Bronchial epithelial cell (primary cell): ENCODE measurements around the gene ZNF665. TPM values are rescaled to one million over a fixed set of nuclear protein-coding genes. Genes with fewer than 3 reads are reported as not detected.
"Not testable (repeated sequence)": the region's sequence is repeated elsewhere in the genome, so short reads cannot be mapped to it uniquely, and the experiment has no call there.

Experiments
- DNase-seq: peaks from one replicate; pipeline ENCODE4 v3.0.0-alpha.2; 2010; ENCODE audit warnings: low read depth
- FAIRE-seq: peaks from 2 replicates; lab custom pipeline; 2011; peaks lifted over from hg19 to GRCh38; lab: Jason Lieb, UNC
- H3K27me3 ChIP-seq: 2 replicates; pipeline ENCODE4 v1.5.1; 2011; ENCODE audit warnings: low read length; ENCODE audit not compliant: control insufficient read depth, insufficient read depth
- H3K36me3 ChIP-seq: 2 replicates; pipeline ENCODE4 v1.5.1; 2011; ENCODE audit warnings: low read length; ENCODE audit not compliant: control insufficient read depth, insufficient read depth
- H3K4me3 ChIP-seq: 2 replicates; pipeline ENCODE4 v1.5.1; 2011; ENCODE audit warnings: mild to moderate bottlenecking, low read depth, low read length, control low read depth
- total RNA-seq: library from RNA; depleted of rRNA; stranded (reverse); fragments of >200 nt; gene quantifications from 2 replicates; pipeline ENCODE4 v1.2.1, GENCODE V29; 2014
- TF ChIP-seq, protein P1 (sequence below): IDR thresholded peaks from 2 replicates; pipeline ENCODE4 v1.5.1; 2011; ENCODE audit warnings: mild to moderate bottlenecking, moderate library complexity, low read length, control low read depth, inconsistent platforms; ENCODE audit not compliant: insufficient read depth, severe bottlenecking

ZNF665 gene
- total RNA-seq, 1 donor from 2014 or later, result 1.6 TPM

DNA sequence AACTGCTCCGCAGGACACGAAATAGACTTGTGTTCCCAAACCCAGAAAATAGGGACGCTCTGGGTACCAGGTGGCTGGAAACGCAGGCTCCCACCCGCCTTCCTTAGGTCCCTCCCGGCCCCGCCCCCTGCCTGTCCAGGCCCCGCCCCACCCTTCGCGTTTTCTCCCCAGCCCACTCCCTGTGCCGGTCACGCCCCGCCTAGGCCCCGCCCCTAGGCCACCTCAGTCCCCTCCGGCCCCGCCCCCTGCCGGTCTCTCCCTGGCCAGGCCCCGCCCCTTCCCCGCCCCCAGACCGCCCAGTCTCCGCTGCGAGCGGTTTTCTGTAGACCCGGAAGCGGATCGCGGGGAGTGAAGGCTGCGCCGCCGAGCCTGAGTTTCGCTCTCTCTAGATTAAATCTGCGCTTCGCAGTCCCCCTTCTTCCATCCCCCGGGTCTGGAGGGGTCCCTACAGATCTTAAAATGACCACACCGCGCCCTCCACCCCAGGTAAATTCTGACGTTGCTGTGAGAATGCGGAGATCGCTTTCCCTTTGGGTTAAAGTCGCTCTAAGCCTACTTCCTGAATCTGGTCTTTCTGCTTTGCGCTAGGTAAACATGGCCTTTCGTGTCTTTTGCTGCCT lies 3.7 kb upstream of the ZNF665 start:
- FAIRE-seq (no peak), DNase-seq (peak; percentile 69)
- TF ChIP-seq, protein P1, sequence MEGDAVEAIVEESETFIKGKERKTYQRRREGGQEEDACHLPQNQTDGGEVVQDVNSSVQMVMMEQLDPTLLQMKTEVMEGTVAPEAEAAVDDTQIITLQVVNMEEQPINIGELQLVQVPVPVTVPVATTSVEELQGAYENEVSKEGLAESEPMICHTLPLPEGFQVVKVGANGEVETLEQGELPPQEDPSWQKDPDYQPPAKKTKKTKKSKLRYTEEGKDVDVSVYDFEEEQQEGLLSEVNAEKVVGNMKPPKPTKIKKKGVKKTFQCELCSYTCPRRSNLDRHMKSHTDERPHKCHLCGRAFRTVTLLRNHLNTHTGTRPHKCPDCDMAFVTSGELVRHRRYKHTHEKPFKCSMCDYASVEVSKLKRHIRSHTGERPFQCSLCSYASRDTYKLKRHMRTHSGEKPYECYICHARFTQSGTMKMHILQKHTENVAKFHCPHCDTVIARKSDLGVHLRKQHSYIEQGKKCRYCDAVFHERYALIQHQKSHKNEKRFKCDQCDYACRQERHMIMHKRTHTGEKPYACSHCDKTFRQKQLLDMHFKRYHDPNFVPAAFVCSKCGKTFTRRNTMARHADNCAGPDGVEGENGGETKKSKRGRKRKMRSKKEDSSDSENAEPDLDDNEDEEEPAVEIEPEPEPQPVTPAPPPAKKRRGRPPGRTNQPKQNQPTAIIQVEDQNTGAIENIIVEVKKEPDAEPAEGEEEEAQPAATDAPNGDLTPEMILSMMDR, result no peak
- H3K27me3 ChIP-seq, result no peaks in the 10 kb centered on the region
- peak overlapping the region; percentile 48 for H3K4me3 ChIP-seq
- H3K36me3 ChIP-seq, result peaks cover 2% of the 10 kb centered on the region

DNA sequence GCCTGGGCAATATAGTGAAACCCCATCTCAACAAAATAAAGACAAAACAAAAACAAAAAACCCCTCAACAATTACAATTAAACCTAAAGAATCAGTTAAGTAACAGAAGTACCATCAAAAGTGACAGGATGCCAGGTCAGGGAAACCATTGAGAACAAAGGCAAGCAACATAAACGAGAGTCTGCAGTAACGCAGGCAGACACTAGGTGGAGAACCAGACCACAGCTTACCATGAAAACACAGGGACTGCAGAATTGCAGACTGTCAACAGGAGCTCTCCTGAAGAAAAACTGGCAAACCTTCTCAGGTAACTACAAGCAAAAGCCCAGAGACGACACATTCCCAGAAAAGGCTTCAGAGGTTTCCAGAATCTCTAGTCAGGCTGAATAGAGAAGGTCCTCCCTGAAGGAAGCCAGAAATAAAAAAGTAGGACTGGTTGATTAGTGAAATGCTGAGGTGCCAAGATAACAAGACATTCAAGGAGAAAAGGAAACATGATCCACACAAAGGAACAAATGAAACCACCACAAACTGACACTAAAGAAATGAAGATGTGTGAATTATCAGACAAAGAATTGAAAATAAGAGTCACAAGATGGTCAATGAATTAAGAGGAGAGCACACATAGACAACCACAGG lies 2.2 kb upstream of the ZNF665 start:
- DNase-seq (peak; percentile 73), FAIRE-seq (peak; percentile 97)
- Histone ChIP-seq H3K4me3 (no peak overlapping the region), H3K27me3 (no peaks in the 10 kb centered on the region), H3K36me3 (peaks cover 2% of the 10 kb centered on the region)
- TF ChIP-seq, protein P1, result peak; percentile 91

DNA sequence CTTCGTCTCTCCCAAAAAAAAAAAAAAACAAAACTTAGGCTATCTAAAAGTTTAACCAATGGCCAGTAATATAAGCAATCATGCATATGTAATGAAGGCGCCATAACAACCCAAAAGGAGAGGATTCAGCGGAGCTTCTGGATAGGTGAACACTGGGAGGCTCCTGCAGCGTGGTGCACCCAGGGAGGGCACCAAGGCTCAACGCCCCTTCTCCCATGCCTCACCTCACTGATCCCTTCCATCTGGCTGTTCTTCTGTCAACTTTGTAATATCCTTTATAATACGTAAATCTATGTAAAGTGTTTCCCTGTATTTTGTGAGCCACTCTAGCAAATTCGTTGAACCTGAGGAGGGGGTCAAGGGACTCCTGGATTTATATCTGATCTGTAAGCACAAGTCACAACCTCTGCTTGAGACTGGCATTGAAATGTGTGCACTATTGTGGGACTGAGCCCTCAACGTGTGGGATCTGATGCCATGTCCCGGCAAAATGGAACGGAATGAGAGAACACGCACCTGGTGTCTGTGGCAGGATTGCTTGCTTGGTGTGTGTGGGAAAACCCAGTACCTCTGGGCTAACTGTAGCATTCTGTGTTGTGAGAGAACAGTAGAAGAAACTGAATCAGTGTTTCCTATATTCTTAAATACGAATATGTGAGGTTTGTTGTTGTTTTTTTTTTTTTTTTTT lies 521 bp upstream of the ZNF665 start:
- Histone ChIP-seq H3K4me3 (peak overlapping the region; percentile 81), H3K27me3 (no peaks in the 10 kb centered on the region), H3K36me3 (no peaks in the 10 kb centered on the region)
- FAIRE-seq, result no peak
- DNase-seq, result no peak
- TF ChIP-seq, protein P1, result no peak

DNA sequence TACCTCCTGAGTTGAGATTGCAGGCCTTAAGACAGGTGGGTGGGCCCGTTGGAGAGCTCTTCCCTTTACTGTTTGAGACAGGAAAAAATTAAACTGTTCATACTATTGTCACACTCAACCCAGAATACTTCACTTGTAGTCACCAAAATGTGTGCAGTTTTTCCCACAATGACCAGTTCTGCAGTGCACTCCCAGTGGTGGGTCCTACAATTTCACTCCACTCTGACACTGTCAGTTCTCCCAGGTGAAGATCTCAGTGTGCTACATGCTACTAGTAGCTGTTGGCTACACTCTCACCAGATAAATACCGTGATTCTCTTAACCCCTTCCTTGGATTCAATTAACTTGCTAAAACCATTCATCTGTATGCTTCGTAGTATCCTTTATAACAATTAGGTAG lies 2.9 kb downstream of the ZNF665 start:
- DNase-seq, result no peak
- no peaks in the 10 kb centered on the region for H3K36me3 ChIP-seq
- no peak for FAIRE-seq
- no peak overlapping the region for H3K4me3 ChIP-seq
- TF ChIP-seq, protein P1, result no peak
- H3K27me3 ChIP-seq, result no peaks in the 10 kb centered on the region

DNA sequence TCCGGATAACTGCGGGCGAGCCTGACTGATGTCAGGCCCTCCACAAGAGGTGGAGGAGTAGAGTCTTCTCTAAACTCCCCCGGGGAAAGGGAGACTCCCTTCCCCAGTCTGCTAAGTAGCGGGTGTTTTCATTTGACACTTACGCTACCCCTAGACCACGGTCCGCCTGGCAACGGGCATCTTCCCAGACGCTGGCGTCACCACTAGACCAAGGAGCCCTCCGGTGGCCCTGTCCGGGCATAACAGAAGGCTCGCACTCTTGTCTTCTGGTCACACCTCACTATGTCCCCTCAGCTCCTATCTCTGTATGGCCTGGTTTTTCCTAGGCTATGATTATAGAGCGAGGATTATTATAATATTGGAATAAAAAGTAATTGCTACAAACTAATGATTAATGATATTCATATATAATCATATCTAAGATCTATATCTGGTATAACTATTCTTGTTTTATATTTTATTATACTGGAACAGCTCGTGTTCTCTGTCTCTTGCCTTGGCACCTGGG lies 3.4 kb downstream of the ZNF665 start:
- FAIRE-seq, H3K36me3 ChIP-seq, H3K4me3 ChIP-seq, DNase-seq, H3K27me3 ChIP-seq: not testable (repeated sequence)

DNA sequence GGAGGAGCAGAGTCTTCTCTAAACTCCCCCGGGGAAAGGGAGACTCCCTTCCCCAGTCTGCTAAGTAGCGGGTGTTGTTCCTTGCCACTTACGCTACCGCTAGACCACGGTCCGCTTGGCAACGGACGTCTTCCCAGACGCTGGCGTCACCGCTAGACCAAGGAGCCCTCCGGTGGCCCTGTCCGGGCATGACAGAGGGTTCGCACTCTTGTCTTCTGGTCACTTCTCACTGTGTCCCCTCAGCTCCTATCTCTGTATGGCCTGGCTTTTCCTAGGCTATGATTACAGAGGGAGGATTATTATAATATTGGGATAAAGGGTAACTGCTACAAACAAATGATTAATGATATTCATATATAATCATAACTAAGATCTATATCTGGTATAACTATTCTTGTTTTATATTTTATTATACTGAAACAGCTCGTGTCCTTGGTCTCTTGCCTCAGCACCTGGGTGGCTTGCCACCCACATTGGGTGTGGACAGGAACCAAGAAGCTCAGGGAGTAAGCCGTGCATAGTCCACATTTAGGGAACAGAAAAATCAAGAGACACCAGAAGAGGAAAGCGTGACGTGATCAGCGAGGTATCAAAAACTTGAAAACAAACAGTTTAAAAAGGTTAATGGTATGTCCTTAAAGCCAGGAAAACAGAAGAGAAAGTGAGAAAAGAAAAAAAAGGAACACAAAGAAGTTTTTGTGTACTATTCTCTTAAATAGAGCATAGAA lies 7.8 kb downstream of the ZNF665 start:
- H3K36me3 ChIP-seq, FAIRE-seq, H3K4me3 ChIP-seq, H3K27me3 ChIP-seq, DNase-seq: not testable (repeated sequence)
